HG02943 (cell line): ENCODE data around the gene FAM228A.
"Not testable (repeated sequence)": the region's sequence is repeated elsewhere in the genome, so short reads cannot be mapped to it uniquely, and the experiment has no call there.

Experiments used
- ATAC-seq: cut with Tn5 transposase; IDR thresholded peaks from one replicate; pipeline ENCODE4 v1.9.1; 2021; ENCODE audit warnings: mild to moderate bottlenecking, low read depth, moderate library complexity; ENCODE audit not compliant: unreplicated experiment

Gene FAM228A

DNA sequence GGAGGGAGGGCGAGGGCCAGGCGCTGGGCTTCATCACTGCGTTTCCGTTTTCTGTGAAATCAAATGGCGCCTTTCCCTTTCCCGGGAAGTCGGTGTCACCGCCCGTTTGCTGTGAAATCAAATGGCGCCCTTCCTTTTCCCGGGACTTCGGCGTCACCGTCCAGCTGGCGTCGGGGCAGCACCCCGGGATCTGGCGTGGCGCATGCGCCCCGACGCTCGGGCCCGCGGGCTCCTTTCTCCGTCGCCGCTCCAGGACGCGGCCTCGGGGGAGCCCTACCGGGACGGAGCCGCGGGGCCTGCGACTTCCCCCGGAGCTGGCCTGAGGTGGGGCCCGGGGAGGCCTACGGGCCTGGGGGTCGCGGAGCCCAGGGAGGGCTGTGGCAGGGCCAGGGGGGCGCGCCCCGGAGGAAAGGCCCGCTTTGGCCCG, at the start of gene FAM228A:
FAM228A (plus strand) TSS at position 203 of the 427 bp plus-strand sequence. CDS start 428 bp downstream, outside the sequence.
- no peak for ATAC-seq

DNA sequence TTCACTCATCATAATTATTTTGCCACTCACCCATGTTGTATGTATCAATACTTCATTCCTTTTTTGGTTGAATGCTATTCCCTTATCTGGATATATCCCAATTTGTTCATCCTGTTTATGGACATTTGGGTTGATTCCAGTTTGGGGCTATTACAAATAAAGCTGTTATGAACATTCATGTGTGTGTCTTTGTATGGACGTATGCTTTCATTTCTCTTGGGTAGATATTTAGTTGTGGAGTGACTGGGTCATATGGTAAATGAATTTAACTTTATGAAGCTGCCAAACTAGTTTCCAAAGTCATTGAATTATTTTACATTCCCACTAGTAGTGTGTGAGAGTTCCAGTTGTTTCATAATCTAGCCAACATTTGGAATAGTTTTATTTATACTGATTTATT, 48.9 kb upstream of the FAM228A start:
- no peak for ATAC-seq

DNA sequence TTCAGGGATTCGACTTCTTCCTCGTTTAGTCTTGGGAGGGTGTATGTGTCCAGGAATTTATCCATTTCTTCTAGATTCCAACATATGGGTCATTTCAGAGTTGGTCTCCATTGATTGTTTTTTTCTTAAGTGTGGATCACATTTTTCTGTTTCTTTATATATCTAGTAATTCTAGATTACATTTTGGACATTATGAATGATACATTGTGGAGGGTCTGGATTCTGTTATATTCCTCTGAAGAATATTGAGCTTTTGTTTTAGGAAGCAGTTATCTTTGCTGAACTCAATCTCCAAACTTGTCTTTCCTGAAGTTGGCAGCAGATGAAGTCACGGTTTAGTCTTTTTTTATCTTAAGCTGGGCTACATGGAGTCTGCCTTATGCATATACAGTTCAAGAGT, 42.3 kb upstream of the FAM228A start:
- ATAC-seq = no peak

DNA sequence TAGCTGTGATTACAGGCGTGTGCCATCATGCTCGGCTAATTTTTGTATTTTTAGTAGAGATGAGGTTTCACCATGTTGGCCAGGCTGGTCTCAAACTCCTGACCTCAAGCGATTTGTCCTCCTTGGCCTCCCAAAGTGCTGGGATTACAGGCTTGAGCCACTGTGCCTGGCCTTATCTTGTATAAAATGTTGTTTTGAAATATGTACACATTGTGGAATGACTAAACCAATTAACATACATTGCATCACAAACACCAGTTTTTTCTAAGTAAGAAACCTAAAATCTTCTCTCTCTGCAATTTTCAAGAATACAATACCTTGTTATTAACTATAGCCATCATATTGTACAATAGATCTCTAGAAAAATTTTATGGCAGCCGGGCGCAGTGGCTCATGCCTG, 34.5 kb upstream of the FAM228A start:
- not testable (repeated sequence) for ATAC-seq

DNA sequence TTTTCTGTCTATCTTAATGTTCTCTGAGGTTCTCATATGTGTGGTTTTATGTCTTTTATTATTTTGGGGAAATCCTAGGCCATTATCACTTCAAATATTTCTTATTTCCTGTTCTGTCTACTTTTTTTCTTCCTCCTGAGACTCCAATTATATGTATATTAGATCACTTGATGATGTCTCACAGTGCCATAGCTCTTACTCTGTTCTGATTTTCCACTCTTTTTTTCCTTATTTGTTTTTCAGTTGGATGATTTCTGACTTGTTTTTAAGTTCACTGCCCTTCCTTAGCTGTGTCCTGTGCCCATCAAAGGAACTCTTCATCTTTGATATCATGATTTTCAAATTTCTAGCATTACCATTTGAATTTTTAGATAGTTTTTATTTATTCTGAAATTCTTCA, 27.5 kb upstream of the FAM228A start:
- ATAC-seq = no peak

DNA sequence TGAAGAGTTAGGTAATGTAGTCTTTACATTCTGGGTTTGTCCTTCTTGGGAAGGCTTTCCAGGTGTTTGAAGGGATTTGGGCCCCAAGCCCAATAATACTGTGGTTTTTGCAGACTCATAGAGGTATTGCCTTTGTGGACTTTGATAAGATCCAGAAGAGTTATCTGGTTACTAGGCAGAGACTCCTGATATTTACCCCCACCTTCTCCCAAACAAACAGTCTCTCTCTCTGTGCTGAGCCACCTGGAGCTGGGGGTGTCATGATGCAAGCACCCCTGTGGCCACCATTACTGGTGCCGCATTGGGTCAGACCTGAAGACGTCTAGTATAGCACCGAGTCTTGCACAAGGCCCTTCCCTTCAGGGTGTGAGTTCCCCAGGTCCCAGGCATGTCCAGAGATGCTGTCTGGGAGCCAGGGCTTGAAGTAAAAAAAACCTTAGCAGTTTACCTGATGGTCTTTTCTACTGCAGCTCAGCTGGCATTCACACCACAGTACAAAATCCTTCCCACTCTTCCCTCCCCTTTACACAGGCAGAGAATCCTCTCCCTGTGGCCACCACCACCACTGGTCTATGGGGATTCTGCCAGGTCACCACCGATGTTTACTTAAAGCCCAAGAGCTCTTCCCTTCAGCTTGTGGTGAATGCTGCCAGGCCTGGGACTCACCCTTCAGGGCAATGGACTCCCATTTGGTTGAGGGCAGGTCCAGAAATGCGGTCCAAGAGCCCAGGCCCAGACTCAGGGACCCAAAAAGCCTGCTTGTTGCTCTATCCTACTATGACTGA, 22.2 kb upstream of the FAM228A start:
- no peak for ATAC-seq

DNA sequence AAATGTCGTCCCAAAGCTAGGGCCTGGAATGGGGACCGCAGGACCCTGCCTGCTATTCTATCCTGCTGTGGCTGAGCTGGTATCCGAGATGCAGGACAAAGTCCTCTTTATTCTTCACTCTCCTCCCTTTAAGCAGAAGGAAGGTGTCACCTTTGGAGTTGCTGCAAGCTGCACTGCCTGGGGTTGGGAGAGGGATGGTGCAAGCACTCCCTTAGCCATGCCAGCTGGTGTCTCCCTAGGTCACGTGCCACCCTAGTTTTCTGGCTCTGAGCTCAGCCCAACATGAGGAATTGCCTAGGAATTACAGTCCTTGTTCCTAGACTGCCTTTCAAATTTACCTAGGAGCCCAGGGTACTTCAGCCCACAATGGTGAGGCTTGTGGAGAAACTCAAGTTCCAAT, 21.4 kb upstream of the FAM228A start:
- ATAC-seq = no peak

DNA sequence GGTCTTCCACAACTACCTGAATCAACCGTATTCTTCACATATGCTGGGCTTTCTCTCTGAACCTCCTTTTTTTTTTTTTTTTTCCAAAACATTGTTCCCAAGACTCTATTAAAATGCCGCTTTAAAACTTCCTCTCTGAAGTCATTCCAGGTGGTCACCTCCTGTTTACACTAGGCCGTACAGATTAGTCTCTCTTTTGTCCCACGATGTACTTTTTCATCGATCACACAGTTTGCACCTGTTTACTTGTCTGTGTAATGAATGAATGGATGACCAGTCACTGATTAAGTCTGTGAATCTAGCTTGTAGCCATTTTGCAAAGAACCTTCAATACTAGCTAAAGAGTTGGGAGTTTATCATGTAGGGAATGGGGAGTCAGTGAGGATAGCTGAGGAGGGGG, 16.7 kb upstream of the FAM228A start:
- ATAC-seq = no peak

DNA sequence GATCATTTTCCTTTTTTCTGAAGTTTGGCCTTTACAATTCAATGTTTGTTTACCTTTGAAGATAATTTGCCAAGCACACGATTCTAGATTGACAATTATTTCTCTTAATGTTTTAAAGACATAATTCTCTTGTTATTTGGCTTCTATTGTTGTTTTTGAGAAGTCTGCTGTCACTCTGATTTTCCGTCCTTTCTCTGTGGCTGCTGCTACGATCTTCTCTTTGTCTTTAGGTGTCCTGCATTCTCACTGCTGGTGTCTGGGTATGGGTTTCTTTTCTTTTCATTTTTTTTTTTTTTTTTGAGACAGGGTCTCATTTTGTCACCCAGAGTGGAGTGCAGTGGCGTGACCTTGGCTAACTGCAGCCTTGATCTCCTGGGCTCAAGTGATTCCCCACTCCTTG, 15.1 kb upstream of the FAM228A start:
- ATAC-seq = no peak

DNA sequence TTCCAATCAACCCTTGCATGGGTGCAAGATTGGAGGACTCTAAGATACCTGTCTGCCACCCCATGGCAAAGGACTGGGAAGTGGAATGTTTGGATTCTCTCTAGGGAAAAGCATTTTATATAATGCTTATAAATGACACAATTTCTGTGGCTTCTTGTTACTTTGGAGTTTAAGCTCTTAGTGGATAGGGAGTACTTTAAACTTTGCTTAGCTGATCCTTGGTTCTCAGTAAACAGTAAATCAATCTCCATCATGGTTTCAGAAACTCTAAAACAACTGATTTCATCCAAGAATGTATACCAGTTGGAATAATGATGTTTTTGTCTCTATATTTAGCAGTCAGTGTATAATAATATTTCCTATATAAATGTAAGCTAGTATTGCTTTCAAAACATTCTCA, 14.1 kb upstream of the FAM228A start:
- no peak for ATAC-seq

DNA sequence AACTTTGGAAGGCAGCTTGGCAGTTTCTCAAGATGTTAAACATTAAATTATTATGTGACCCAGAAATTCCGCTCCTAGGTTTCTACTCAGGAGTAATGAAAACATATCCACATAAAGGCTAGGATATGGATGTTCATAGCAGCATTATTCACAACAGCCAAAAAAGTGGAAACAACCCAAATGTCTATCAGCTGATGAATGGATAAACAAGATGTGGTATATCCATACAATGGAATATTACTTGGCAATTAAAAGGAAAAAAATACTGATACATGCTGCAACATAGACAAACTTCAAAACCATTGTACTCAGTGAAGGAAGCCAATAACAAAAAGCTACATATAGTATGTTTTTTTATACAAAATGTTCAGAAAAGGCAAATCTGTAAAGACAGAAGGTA, 12.4 kb upstream of the FAM228A start:
- no peak for ATAC-seq

DNA sequence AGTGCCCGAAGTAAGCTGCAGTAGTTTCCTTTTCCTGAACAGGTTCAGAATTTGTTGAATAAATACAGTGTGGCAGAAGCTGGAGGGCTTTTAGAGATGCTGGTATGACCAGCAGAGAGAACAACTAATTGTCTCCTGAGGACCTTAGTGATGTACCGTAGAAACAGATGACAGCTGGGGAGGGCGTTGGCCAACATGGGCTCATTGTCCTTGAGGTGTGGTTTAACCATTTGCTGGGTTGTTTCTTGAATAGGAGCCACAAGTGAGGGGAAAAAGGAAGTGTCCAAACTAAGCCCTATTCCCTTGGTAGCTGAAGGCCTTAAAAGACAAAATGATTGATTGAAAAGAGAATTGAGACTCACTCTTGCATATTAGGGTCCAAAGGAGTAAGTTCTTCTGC, 11.7 kb upstream of the FAM228A start:
- no peak for ATAC-seq

DNA sequence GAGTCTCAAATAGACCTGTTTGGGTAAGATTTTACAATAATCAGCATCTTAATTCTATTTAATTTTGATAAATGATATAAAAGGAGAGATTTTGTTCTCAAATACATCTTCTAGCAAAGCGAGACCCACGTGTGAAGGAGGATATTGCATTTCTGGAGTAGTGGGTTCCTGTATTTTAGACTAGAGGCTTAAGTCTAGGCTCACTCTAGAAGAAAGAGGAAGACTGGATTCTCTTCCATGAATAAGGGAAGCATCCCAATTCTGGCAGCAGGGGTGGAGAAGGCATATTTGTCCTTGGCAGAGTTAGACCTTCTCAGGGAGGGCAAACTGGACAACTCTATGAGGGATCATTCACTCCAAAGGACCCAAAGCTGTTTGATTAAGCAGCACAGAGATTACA, 11.3 kb upstream of the FAM228A start:
- no peak for ATAC-seq

DNA sequence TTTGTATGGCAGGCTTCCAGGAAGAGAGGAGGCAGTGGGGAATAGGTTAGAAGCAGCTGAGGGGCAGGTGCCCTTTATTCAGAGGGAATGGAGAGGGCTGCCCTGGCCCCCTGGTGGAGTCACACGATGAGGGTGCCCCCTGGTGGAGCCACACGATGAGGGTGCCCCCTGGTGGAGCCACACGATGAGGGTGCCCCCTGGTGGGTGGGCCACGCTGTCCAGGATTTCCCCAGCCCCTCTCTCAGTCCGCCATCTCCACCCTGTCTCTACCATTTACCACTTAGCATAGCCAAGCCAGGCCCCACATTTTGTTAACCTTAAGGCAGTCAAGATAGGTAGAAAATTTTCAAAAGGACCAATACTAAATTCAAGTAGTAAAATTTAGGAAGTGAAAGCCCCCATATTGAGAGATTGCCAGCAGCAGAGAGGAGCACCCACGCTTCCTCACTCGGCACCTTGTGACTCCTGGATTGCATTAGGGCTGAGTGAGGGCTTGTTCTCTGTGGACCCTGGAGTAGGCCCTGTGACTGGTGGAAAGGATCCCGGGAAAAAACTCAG, 10.4 kb upstream of the FAM228A start:
- no peak for ATAC-seq

DNA sequence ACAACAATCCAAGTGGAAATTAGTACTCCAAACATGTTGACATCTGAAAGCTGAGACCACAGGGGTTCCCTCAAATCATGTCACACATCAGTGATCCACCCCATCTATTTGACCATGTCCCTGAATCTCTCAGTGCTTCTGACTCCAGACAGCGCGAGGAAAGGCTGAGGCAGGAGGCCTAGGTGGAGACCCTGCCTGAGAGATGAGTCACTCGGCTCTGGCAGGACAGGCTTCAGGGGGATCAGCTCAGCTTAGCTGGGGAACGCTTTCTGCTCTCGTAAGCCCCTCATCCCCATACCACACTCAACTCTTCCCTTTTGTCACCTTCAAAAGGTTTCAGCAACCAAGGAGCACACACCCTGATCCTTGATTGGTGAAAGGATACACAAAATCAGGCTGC, 5.8 kb upstream of the FAM228A start:
- no peak for ATAC-seq

DNA sequence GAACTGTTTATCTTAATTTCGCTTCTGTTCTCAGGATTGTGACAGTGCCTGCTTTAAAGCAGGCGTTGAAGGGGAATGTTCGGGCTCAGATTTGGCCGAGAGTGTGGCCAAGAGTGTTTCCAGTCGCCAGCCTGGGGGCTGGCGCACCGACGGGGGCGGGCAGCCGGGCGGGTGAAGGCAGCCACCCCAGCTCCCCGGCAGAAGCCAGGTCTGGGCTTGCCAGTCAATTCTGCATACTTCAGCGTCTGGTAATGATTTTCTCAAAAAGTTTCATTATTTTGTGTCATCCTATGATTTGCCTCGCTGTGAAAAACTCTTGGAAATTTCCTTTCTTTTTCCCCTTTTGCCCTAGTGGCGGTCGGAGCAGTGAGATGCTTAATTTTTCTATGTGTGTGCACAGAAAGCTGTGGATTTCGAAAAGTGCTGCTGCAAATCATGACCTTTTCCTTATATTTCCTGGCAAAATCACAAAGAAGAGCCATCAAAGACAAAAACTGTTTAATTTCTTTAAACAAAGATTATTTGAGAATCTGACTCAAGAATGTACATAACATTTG, 856 bp downstream of the FAM228A start:
- ATAC-seq = no peak

DNA sequence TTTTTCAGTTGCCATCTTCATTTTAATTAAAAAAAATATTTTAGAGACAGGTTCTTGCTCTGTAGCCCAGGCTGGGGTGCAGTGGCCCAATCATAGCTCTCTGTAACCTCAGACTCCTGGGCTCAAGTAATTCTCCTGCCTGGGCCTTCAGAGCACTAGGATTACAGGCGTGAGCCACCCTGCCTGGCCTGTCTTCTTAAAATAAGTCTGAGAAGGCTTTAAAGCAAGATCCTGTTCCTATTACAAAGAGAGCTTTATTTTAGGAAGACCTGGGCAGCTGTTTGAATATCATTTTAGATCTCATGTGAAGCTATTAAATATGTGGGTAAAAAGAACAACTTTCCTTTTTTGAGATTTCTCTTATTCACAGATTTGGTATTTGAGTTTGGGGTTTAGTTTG, 1.5 kb downstream of the FAM228A start:
- ATAC-seq = no peak

DNA sequence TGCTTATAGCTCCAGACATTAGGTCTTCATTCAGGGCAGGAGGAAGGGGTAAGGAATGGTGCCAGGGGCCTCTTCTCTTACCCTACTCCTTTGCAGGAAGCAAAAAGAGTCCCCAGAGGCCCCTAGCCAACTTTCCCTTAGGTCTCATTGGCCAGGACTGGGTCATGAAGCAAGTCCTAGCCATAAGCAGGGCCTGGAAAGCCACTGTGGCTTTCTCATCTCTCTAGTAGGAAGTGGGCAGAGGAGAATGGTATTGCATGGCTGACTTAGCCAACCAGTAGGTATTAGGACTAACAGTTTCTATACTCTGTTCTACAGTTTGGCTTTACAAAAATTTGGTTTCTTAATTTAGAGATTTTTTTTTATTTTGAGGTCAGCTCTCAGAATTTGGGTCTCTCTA, 4.8 kb downstream of the FAM228A start:
- no peak for ATAC-seq

DNA sequence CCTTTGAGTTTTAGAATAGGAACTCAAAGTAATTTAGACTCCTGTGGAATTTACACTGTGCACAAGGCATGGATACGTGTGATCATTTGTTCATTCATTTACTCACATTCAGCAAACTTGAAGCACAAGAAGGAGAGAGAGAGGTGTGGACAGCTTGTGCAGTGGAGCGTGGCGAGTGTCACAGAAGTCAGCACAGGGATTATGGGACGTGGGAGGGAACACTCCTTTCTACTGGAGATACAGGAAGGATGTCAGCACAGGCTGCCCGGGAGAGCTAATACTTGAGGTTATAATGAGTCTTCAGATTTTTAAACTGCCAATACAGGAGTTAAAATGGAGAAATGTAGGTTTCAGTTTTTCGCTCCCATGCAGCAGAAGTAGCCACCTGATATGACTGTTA, 7.0 kb downstream of the FAM228A start:
- no peak for ATAC-seq

DNA sequence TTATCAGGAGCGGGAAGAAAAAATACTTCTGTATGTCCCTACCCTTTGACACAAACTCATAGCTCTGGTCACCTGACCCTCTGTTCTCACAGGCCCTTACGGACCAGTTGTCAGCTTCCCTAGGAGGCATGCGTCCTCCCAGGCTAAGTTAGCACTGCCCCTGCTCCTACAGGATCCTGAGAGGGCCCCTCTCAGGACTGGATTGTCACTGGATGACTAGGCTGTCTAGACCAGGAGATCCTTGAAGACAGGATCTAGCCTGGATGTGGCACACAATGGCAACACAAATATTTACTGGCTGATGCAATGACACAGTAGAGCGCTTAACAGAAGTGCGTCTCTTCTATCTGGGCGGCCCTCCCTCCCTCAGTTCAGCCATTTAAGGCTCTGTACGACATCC, 7.7 kb downstream of the FAM228A start:
- ATAC-seq = no peak

DNA sequence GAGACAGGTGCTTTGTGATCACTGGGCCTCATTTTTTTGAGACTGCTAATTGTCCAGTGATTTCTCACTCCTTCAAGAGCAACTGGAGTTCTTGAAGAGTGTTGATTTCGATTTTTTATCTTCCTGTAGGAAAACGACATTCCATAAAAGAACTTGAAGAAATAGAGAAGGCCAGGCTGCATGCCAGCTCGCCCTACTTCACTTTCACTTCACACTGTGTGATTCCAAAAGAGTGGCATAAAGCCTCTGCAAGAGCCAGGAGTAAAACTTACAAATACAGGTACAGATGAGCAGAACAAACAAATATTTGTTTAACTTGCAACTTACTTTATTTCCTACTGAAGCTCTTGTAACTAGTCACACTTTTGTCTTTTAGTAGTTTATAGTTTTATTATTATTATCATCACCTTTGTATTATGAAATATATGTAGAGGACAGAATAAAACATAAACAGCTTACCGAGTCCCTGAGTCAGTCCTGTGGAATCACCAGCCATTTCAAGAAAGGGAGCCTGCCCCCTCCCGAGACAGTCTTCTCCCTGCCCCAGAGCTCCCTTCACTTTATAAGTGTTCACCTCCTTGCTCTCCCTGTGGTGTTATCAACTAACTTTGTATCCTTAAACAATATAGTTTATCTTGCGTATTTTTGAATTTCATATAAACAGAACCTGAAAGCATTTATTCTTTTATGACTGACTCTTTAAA, 8.7 kb downstream of the FAM228A start:
- no peak for ATAC-seq

DNA sequence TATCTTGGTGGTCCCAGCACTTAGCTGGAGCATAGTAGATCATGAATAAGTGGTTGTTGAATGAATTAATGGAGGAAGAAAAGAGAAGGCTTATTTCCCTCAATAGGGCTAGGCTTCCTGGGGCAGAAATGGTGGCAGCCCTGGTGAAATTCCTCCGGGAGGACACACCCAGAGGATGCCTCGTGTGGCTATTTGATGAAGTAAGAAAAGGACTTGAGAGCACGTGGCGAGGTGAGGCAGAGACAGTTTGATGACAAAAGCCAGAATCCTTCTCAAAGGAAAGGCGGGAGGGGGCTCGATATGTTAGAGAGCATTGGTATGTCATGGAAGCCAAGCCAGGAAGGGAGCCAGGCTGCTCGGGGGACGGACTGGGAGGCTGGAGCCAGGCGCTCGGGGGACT, 14.7 kb downstream of the FAM228A start:
- ATAC-seq = no peak
